Measurements from ENCODE around the gene OR2AE1. TPM values are rescaled to one million over a fixed set of nuclear protein-coding genes. Genes with fewer than 3 reads are reported as not detected.

Gene OR2AE1, protein sequence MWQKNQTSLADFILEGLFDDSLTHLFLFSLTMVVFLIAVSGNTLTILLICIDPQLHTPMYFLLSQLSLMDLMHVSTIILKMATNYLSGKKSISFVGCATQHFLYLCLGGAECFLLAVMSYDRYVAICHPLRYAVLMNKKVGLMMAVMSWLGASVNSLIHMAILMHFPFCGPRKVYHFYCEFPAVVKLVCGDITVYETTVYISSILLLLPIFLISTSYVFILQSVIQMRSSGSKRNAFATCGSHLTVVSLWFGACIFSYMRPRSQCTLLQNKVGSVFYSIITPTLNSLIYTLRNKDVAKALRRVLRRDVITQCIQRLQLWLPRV
- total RNA-seq (2022; extraction: Qiagen RNA extraction; ENCODE audit: low read depth), result not detected in 5 replicates

DNA sequence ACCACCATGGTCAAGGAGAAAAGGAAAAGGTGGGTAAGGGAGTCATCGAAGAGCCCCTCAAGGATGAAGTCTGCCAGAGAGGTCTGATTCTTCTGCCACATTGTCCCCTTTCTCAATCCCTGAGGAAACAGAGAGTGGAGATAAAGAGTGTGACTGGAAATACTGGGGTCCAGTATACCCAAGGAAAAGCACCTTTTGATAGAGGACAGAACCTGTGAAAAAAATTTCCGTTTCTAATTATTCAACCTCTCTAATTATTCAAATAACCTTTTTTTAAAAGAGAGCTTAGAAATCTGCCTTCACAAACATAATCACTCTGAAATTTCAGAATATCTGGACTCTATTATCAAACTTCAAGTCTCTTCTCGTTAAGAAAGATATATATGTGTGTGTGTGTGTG lies at the start of gene OR2AE1:
Gene OR2AE1 (minus strand): TSS at position 101 of the 400 bp plus-strand sequence. CDS start 0 bp downstream, at position 101.

DNA sequence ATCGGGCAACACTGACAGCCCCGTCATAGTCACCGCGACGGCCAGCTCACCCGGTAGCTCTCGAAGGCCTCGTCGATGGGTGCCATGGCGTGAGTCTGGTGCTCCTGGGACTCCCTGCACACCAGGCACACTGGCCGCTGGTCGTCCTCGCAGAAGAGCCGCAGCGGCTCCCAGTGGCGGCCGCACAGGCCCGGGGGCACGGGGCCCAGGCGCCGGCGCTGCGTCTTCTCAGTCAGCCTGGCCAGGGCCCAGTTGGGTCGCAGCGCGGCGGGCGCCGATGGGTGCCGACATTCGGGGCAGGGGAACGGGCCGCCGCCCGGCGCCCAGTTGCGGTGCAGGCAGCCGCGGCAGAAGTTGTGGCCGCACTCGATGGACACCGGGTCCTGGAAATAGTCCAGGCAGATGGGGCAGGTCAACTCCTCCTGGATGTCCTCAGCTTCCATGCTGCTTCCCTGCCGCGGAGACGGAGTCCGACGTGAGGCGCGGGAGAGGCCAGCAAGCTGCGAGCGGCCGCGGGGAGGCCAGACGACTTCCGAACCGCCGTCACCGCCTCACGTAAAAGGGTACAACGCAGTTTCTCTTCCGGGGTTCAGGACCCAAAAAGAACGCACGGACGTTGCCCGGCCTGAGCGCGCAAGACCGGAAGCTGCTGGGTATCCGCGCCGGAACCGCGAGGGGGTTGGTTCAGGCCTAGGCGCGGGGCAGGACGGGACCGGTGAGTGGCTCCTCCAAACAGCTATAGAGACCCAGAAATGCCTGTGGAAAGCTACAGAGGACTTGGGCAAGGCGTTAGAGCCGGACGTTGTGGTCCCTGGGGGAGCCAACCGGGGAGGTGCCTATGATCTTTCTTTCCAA lies 42.4 kb upstream of the OR2AE1 start, which contains the start of gene TRIM4:
Gene TRIM4 (minus strand): TSS at position 572 of the 855 bp plus-strand sequence. CDS start 129 bp downstream, at position 443.

Other genes with a start within 250 kb of the OR2AE1 start
- 1.4 to 2.2 TPM (median 1.5 TPM) in 5 replicates for gene CYP3A5, start 197.0 kb downstream of the OR2AE1 start, total RNA-seq (2022; extraction: Qiagen RNA extraction; ENCODE audit: low read depth)
- not detected in 5 replicates for gene CYP3A7, start 141.8 kb downstream of the OR2AE1 start, total RNA-seq (2022; extraction: Qiagen RNA extraction; ENCODE audit: low read depth)
- not detected in 5 replicates for gene CYP3A4, start 92.8 kb downstream of the OR2AE1 start, total RNA-seq (2022; extraction: Qiagen RNA extraction; ENCODE audit: low read depth)
- not detected in 5 replicates for gene CYP3A43, start 49.0 kb downstream of the OR2AE1 start, total RNA-seq (2022; extraction: Qiagen RNA extraction; ENCODE audit: low read depth)
- gene TRIM4, start 42.5 kb upstream of the OR2AE1 start, total RNA-seq (2022; extraction: Qiagen RNA extraction; ENCODE audit: low read depth), result 25.4 to 29.5 TPM (median 27.3 TPM) in 5 replicates
- 0.09 to 0.18 TPM (median 0.13 TPM) in 4 of 5 replicates, not detected in the other for gene GJC3, start 52.6 kb upstream of the OR2AE1 start, total RNA-seq (2022; extraction: Qiagen RNA extraction; ENCODE audit: low read depth)
- gene AZGP1, start 99.0 kb upstream of the OR2AE1 start, total RNA-seq (2022; extraction: Qiagen RNA extraction; ENCODE audit: low read depth), result 0.23 TPM in 1 of 5 replicates, not detected in the others
- gene ZKSCAN1, start 138.6 kb upstream of the OR2AE1 start, total RNA-seq (2022; extraction: Qiagen RNA extraction; ENCODE audit: low read depth), result 8.0 to 12.2 TPM (median 10.6 TPM) in 5 replicates
- 9.5 to 11.9 TPM (median 9.9 TPM) in 5 replicates for gene ZSCAN21, start 172.7 kb upstream of the OR2AE1 start, total RNA-seq (2022; extraction: Qiagen RNA extraction; ENCODE audit: low read depth)
- 19.1 to 27.5 TPM (median 22.3 TPM) in 5 replicates for gene ZNF3, start 204.7 kb upstream of the OR2AE1 start, total RNA-seq (2022; extraction: Qiagen RNA extraction; ENCODE audit: low read depth)
- gene COPS6, start 211.9 kb upstream of the OR2AE1 start, total RNA-seq (2022; extraction: Qiagen RNA extraction; ENCODE audit: low read depth), result 169 to 186 TPM (median 179 TPM) in 5 replicates
- 236 to 264 TPM (median 254 TPM) in 5 replicates for gene MCM7, start 224.4 kb upstream of the OR2AE1 start, total RNA-seq (2022; extraction: Qiagen RNA extraction; ENCODE audit: low read depth)
- gene AP4M1, start 224.6 kb upstream of the OR2AE1 start, total RNA-seq (2022; extraction: Qiagen RNA extraction; ENCODE audit: low read depth), result 13.8 to 17.6 TPM (median 15.3 TPM) in 5 replicates
- 54.0 to 75.4 TPM (median 65.5 TPM) in 5 replicates for gene TAF6, start 242.3 kb upstream of the OR2AE1 start, total RNA-seq (2022; extraction: Qiagen RNA extraction; ENCODE audit: low read depth)
- gene CNPY4, start 242.6 kb upstream of the OR2AE1 start, total RNA-seq (2022; extraction: Qiagen RNA extraction; ENCODE audit: low read depth), result 8.6 to 13.2 TPM (median 11.4 TPM) in 5 replicates
- 2.3 to 3.1 TPM (median 2.7 TPM) in 5 replicates for gene MBLAC1, start 249.9 kb upstream of the OR2AE1 start, total RNA-seq (2022; extraction: Qiagen RNA extraction; ENCODE audit: low read depth)

All from A549 treated with DMSO at 1 μM for 4 hours (cell line).